Mesendoderm (in vitro differentiated cells): ENCODE data around the gene MUC2.

Experiments used
- DNase-seq: peaks from one replicate; pipeline ENCODE4 v3.0.0; 2013
- H2AK5ac ChIP-seq: 2 replicates; pipeline ENCODE4 v1.6.1; 2013; ENCODE audit warnings: low read length, inconsistent platforms
- H2BK120ac ChIP-seq: 2 replicates; pipeline ENCODE4 v1.6.1; 2013; ENCODE audit warnings: low read depth, mild to moderate bottlenecking, low read length, moderate library complexity, mixed read lengths
- H2BK15ac ChIP-seq: replicated peaks from 2 replicates; pipeline ENCODE4 v1.6.1; 2013; ENCODE audit warnings: low read depth, mild to moderate bottlenecking, moderate library complexity
- H2BK5ac ChIP-seq: 2 replicates; pipeline ENCODE4 v1.6.1; 2013; ENCODE audit warnings: low read length, inconsistent platforms
- H3K18ac ChIP-seq: 2 replicates; pipeline ENCODE4 v1.6.1; 2013; ENCODE audit warnings: mild to moderate bottlenecking, low read length, mixed read lengths
- H3K23ac ChIP-seq: one replicate; pipeline ENCODE4 v1.6.1; 2013; ENCODE audit warnings: low read length
- H3K27ac ChIP-seq: 2 replicates; pipeline ENCODE4 v1.5.1; 2013; ENCODE audit warnings: low read depth, mild to moderate bottlenecking, inconsistent platforms, low read length, moderate library complexity
- H3K27me3 ChIP-seq: 2 replicates; pipeline ENCODE4 v1.6.1; 2013; ENCODE audit warnings: low read length, control low read depth, mild to moderate bottlenecking, inconsistent platforms; ENCODE audit not compliant: insufficient read depth, poor library complexity
- H3K36me3 ChIP-seq: 2 replicates; pipeline ENCODE4 v1.6.1; 2013; ENCODE audit warnings: low read length, inconsistent platforms; ENCODE audit not compliant: control insufficient read depth, insufficient read depth
- H3K4ac ChIP-seq: one replicate; pipeline ENCODE4 v1.6.1; 2013; ENCODE audit warnings: low read depth, mild to moderate bottlenecking, low read length, moderate library complexity
- H3K4me1 ChIP-seq: 2 replicates; pipeline ENCODE4 v1.6.1; 2013; ENCODE audit warnings: low read depth, low read length, inconsistent platforms; ENCODE audit not compliant: control insufficient read depth
- H3K4me2 ChIP-seq: 2 replicates; pipeline ENCODE4 v1.6.1; 2013; ENCODE audit warnings: low read length
- H3K4me3 ChIP-seq: 2 replicates; pipeline ENCODE4 v1.5.1; 2013; ENCODE audit warnings: mild to moderate bottlenecking, low read length
- H3K56ac ChIP-seq: one replicate; pipeline ENCODE4 v1.6.1; 2013; ENCODE audit warnings: low read length
- H3K79me1 ChIP-seq: 2 replicates; pipeline ENCODE4 v1.6.1; 2013; ENCODE audit warnings: low read length, inconsistent platforms
- H3K79me2 ChIP-seq: 2 replicates; pipeline ENCODE4 v1.6.1; 2013; ENCODE audit warnings: mild to moderate bottlenecking, low read length; ENCODE audit not compliant: control insufficient read depth, insufficient read depth
- H3K9ac ChIP-seq: 2 replicates; pipeline ENCODE4 v1.6.1; 2013; ENCODE audit warnings: low read length, inconsistent platforms
- H4K5ac ChIP-seq: one replicate; pipeline ENCODE4 v1.6.1; 2013; ENCODE audit warnings: low read length
- H4K8ac ChIP-seq: one replicate; pipeline ENCODE4 v1.6.1; 2013; ENCODE audit warnings: low read depth, mild to moderate bottlenecking, control low read depth, low read length, moderate library complexity
- WGBS: extraction: QIAGEN DNeasy Blood & Tissue Kit; methylation state at CpG from one replicate; pipeline ENCODE4 v1.1.7; 2013; ENCODE audit warnings: low lambda C conversion rate, missing lambda C conversion rate; ENCODE audit not compliant: insufficient coverage; ENCODE audit errors: extremely low coverage; 5-methylcytosine and 5-hydroxymethylcytosine counted together

MUC2 gene

DNA sequence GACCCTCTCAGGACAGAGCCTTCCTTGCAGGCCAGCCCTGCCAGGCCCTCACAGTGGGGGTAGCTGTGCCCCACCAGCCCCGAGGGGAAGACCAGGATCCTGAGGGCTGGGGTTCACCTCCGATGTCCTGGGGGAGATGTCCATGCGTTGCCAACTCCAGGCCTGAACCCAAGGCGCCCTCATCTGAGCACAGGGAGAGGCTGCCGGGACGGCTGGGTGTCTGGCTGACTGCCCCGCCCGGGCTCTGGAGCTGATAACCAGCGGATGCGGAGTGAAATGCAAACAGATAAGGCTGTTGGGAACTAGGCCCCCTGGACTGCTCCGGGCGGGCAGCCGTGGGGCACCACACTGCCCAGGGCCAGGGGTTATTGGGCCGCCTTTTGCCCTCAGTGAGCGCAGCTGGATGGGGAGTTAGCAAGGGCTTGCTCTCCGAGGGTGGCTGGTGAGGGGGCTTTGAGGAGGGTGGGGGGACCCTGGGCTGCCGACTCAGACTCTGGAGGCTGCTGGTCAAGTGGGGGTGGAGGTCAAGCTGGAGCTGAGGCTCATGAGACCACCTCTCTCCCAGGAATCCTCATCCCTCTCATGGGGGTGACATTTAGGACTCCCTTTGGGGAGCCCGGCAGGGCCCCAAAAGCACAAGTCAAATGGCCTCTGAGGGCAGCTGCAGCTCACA is 32.6 kb upstream of the MUC2 start:
- no CpG with 5 or more reads among the region's 18 CpGs for WGBS
- Histone ChIP-seq H3K79me2 (no peaks in the 10 kb centered on the region), H3K18ac (no peak overlapping the region), H2BK15ac (no peak overlapping the region), H3K56ac (no peak overlapping the region), H3K9ac (no peak overlapping the region), H2BK120ac (no peak overlapping the region), H4K8ac (no peak overlapping the region), H2AK5ac (no peak overlapping the region), H3K4me2 (no peak overlapping the region), H3K23ac (no peak overlapping the region), H3K4me3 (no peak overlapping the region), H3K79me1 (no peaks in the 10 kb centered on the region), H3K36me3 (no peaks in the 10 kb centered on the region), H3K27ac (no peak overlapping the region), H3K27me3 (no peaks in the 10 kb centered on the region), H2BK5ac (no peak overlapping the region), H3K4me1 (no peaks in the 10 kb centered on the region), H4K5ac (no peak overlapping the region), H3K4ac (no peak overlapping the region)
- no peak for DNase-seq

DNA sequence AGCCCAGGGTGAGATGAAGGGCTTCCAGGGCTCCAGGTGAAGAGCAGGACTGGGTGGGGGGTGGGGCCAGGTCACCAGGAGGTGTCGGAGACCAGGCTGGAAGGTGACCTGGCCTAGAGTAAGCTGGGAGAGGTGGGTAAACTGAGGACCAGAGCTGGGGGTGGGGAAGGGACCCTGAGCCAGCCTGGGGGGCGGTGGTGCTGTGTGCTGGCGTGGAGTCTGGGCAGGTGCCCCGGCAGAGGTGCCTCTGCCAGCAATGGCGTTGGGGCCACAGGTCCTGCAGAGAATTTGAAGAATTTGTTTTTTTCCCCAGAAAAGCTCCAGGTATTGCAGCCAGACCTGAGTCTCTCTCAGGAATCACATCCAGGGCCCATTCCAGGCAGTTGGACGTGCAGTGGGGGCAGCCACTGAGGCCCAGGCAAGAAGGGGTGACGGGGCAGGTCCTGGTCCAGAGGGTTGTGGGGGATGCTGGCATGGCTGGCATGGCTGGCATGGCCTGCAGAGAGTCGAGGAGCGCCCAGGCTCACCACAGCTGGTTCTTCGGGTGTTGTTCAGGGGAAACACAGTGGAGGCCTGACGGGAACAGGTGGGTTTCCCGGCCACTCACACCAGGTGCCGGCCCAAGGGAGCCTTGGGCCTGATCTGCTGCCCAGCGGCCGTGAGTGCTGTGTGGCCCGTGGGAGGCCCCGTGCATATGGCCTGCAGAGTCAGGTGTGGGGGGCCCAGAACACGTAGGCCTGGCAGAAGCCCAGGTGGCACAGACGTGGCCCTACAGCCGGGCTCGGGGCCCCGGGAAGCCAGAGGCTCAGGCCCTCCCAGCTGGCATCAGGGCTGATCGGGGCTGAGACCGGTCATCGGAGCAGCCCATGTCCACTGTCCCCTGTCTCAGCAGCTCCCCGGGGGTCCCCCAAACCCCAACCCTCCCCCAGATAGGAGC is 31.8 kb upstream of the MUC2 start:
- H3K79me2 ChIP-seq = no peaks in the 10 kb centered on the region
- H3K27ac ChIP-seq = no peak overlapping the region
- H2BK15ac ChIP-seq = no peak overlapping the region
- H3K27me3 ChIP-seq = no peaks in the 10 kb centered on the region
- no peak overlapping the region for H4K5ac ChIP-seq
- no peak for DNase-seq
- H3K9ac ChIP-seq = no peak overlapping the region
- no CpG with 5 or more reads among the region's 26 CpGs for WGBS
- H3K18ac ChIP-seq = no peak overlapping the region
- no peak overlapping the region for H3K4me3 ChIP-seq
- no peaks in the 10 kb centered on the region for H3K4me1 ChIP-seq
- H4K8ac ChIP-seq = no peak overlapping the region
- no peak overlapping the region for H3K4me2 ChIP-seq
- H3K56ac ChIP-seq = no peak overlapping the region
- no peaks in the 10 kb centered on the region for H3K36me3 ChIP-seq
- no peaks in the 10 kb centered on the region for H3K79me1 ChIP-seq
- H3K4ac ChIP-seq = no peak overlapping the region
- no peak overlapping the region for H3K23ac ChIP-seq
- H2BK5ac ChIP-seq = no peak overlapping the region
- H2AK5ac ChIP-seq = no peak overlapping the region
- no peak overlapping the region for H2BK120ac ChIP-seq

DNA sequence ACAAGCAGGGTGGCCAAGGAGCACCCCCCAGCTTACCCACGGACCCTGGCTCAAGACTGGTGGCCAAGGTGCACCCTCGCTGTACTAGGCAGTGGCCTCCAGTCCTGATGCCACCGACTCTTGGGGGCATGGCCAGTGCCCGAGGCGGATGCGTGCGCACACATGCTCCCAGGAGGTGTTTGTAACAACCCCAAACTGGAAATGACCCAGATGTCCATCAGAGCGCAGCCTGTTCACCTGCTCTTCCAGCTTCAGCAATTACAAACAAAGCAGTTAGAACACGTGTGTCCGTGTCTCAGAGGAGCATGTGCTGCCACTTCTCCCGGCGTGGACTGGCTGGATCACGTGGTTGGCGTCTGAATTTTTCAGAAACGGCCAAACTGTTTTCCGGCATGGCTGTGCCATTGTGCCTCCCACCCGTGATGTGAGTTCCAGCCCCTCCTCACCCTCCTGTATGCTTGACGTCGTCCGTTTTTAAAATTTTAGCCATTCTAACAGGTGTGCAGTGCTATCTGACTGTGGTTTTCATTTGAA is 31.0 kb upstream of the MUC2 start:
- H4K8ac ChIP-seq = no peak overlapping the region
- no peak overlapping the region for H2BK5ac ChIP-seq
- no peak overlapping the region for H2BK120ac ChIP-seq
- H3K79me1 ChIP-seq = no peaks in the 10 kb centered on the region
- H2BK15ac ChIP-seq = no peak overlapping the region
- H3K4me3 ChIP-seq = no peak overlapping the region
- no CpG with 5 or more reads among the region's 20 CpGs for WGBS
- H3K27me3 ChIP-seq = no peaks in the 10 kb centered on the region
- H4K5ac ChIP-seq = no peak overlapping the region
- H3K23ac ChIP-seq = no peak overlapping the region
- no peak overlapping the region for H3K4ac ChIP-seq
- no peak overlapping the region for H3K9ac ChIP-seq
- H3K56ac ChIP-seq = no peak overlapping the region
- H3K4me1 ChIP-seq = no peaks in the 10 kb centered on the region
- no peaks in the 10 kb centered on the region for H3K36me3 ChIP-seq
- no peak overlapping the region for H3K18ac ChIP-seq
- H3K79me2 ChIP-seq = no peaks in the 10 kb centered on the region
- H3K4me2 ChIP-seq = no peak overlapping the region
- H3K27ac ChIP-seq = no peak overlapping the region
- no peak overlapping the region for H2AK5ac ChIP-seq
- no peak for DNase-seq

DNA sequence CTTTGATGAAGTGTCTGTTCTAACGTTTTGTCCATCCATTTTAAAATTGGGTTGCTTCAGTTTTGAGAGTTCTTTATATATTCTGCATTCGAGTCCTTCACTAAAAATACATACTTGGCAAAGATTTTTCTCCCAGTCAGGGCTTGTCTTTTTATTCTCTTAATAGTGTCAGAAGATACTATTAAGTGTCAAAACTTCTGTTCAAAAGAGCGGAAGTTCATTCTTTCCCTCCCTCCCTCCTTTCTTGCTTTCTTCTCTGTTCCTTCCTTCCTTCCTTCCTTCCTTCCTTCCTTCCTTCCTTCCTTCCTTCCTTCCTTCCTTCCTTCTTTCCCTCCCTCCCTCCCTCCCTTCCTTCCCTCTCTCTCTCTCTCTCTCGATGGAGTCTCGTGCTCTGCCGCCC is 30.5 kb upstream of the MUC2 start:
- no peak overlapping the region for H3K27ac ChIP-seq
- no peak overlapping the region for H3K23ac ChIP-seq
- H3K9ac ChIP-seq = no peak overlapping the region
- no peak overlapping the region for H4K8ac ChIP-seq
- no peak overlapping the region for H2AK5ac ChIP-seq
- H3K56ac ChIP-seq = no peak overlapping the region
- no peaks in the 10 kb centered on the region for H3K4me1 ChIP-seq
- no peak overlapping the region for H3K4me3 ChIP-seq
- H2BK120ac ChIP-seq = no peak overlapping the region
- H3K18ac ChIP-seq = no peak overlapping the region
- H4K5ac ChIP-seq = no peak overlapping the region
- no peak overlapping the region for H3K4me2 ChIP-seq
- H2BK15ac ChIP-seq = no peak overlapping the region
- H3K4ac ChIP-seq = no peak overlapping the region
- WGBS = no CpG with 5 or more reads among the region's 6 CpGs
- no peaks in the 10 kb centered on the region for H3K36me3 ChIP-seq
- H3K27me3 ChIP-seq = no peaks in the 10 kb centered on the region
- H3K79me2 ChIP-seq = no peaks in the 10 kb centered on the region
- H2BK5ac ChIP-seq = no peak overlapping the region
- DNase-seq = no peak
- H3K79me1 ChIP-seq = no peaks in the 10 kb centered on the region

DNA sequence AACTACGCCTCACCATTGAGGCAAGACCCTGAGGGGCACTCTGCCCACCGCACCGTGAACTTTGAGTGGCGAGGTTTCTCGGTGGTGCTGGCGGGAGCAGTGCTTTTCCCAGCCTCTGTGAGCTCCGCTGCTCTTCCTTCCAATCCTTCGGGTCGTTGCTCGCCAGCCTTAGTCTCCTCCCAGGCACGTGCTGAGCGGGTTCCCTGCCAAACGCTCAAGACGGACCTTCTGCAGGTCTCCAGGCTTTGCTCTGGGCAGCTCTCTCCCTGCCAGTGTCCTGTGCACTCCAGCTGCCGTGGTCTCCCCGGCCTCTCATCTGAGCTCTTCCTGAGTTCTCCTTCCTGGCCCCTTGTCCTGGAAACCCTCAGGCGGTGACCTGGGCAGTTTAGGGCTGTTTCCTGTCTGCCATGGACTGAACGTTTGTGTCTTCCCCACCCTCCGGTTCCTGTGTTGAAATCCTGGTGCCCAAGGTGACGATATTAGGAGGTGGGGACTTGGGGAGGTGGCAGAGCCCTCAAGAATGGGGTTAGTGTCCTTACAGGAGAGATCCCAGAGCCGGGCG is 27.0 kb upstream of the MUC2 start:
- H3K56ac ChIP-seq = no peak overlapping the region
- no peak overlapping the region for H2BK5ac ChIP-seq

More for the DNA sequence above, 27.0 kb upstream of the MUC2 start:
- no peak overlapping the region for H3K27ac ChIP-seq
- H3K23ac ChIP-seq = no peak overlapping the region
- no peak overlapping the region for H3K9ac ChIP-seq
- no peak overlapping the region for H2BK120ac ChIP-seq
- H4K8ac ChIP-seq = no peak overlapping the region
- H3K79me1 ChIP-seq = no peaks in the 10 kb centered on the region
- H3K4ac ChIP-seq = no peak overlapping the region
- WGBS = no CpG with 5 or more reads among the region's 22 CpGs
- no peak overlapping the region for H3K18ac ChIP-seq
- H3K27me3 ChIP-seq = no peaks in the 10 kb centered on the region
- H2AK5ac ChIP-seq = no peak overlapping the region
- no peak overlapping the region for H3K4me2 ChIP-seq
- no peaks in the 10 kb centered on the region for H3K4me1 ChIP-seq
- no peaks in the 10 kb centered on the region for H3K36me3 ChIP-seq
- H2BK15ac ChIP-seq = no peak overlapping the region
- H4K5ac ChIP-seq = no peak overlapping the region
- H3K4me3 ChIP-seq = no peak overlapping the region
- H3K79me2 ChIP-seq = no peaks in the 10 kb centered on the region
- no peak for DNase-seq
